GM18508 (cell line): ENCODE data around the gene IGFBP3.

Experiments used
- ATAC-seq: cut with Tn5 transposase; IDR thresholded peaks from one replicate; pipeline ENCODE4 v1.9.1; 2021; ENCODE audit warnings: moderate number of reproducible peaks; ENCODE audit not compliant: insufficient read depth, unreplicated experiment

IGFBP3 gene

GRCh38 chr7:45923818-45924217, 2.7 kb upstream of the IGFBP3 start:
- ATAC-seq = no peak

GRCh38 chr7:45923290-45923689, 2.2 kb upstream of the IGFBP3 start:
- no peak for ATAC-seq

- ATAC-seq = no peak
Observed at GRCh38 chr7:45922810-45923209, 1.7 kb upstream of the IGFBP3 start.

GRCh38 chr7:45921699-45922519, 837 bp upstream of the IGFBP3 start:
- no peak for ATAC-seq

GRCh38 chr7:45921381-45921698, 268 bp upstream of the IGFBP3 start:
- ATAC-seq = no peak

- no peak for ATAC-seq
Observed at GRCh38 chr7:45919993-45920459, 1.0 kb downstream of the IGFBP3 start.

GRCh38 chr7:45919231-45919784, 1.8 kb downstream of the IGFBP3 start:
- no peak for ATAC-seq

- no peak for ATAC-seq
Observed at GRCh38 chr7:45918556-45918955, 2.5 kb downstream of the IGFBP3 start.

- no peak for ATAC-seq
Observed at GRCh38 chr7:45917658-45918057, 3.4 kb downstream of the IGFBP3 start.

GRCh38 chr7:45917064-45917463, 4.0 kb downstream of the IGFBP3 start:
- ATAC-seq = no peak

GRCh38 chr7:45915606-45916005, 5.5 kb downstream of the IGFBP3 start:
- no peak for ATAC-seq

- ATAC-seq = no peak
Observed at GRCh38 chr7:45914911-45915310, 6.2 kb downstream of the IGFBP3 start.

- ATAC-seq = no peak
Observed at GRCh38 chr7:45912972-45913371, 8.1 kb downstream of the IGFBP3 start.

GRCh38 chr7:45911311-45911710, 9.8 kb downstream of the IGFBP3 start:
- ATAC-seq = no peak

- ATAC-seq = no peak
Observed at GRCh38 chr7:45910855-45911254, 10.2 kb downstream of the IGFBP3 start.

GRCh38 chr7:45909561-45909960, 11.5 kb downstream of the IGFBP3 start:
- no peak for ATAC-seq

GRCh38 chr7:45902820-45903219, 18.3 kb downstream of the IGFBP3 start:
- no peak for ATAC-seq

- ATAC-seq = no peak
Observed at GRCh38 chr7:45901566-45901965, 19.5 kb downstream of the IGFBP3 start.

- ATAC-seq = no peak
Observed at GRCh38 chr7:45898222-45898621, 22.9 kb downstream of the IGFBP3 start.

GRCh38 chr7:45897042-45897690, 23.9 kb downstream of the IGFBP3 start:
- ATAC-seq = no peak

GRCh38 chr7:45894665-45895062, 26.4 kb downstream of the IGFBP3 start:
- no peak for ATAC-seq
